ENCODE measurements around the gene VPS33A.
"Not testable (repeated sequence)": the region's sequence is repeated elsewhere in the genome, so short reads cannot be mapped to it uniquely, and the experiment has no call there.

Gene VPS33A

DNA sequence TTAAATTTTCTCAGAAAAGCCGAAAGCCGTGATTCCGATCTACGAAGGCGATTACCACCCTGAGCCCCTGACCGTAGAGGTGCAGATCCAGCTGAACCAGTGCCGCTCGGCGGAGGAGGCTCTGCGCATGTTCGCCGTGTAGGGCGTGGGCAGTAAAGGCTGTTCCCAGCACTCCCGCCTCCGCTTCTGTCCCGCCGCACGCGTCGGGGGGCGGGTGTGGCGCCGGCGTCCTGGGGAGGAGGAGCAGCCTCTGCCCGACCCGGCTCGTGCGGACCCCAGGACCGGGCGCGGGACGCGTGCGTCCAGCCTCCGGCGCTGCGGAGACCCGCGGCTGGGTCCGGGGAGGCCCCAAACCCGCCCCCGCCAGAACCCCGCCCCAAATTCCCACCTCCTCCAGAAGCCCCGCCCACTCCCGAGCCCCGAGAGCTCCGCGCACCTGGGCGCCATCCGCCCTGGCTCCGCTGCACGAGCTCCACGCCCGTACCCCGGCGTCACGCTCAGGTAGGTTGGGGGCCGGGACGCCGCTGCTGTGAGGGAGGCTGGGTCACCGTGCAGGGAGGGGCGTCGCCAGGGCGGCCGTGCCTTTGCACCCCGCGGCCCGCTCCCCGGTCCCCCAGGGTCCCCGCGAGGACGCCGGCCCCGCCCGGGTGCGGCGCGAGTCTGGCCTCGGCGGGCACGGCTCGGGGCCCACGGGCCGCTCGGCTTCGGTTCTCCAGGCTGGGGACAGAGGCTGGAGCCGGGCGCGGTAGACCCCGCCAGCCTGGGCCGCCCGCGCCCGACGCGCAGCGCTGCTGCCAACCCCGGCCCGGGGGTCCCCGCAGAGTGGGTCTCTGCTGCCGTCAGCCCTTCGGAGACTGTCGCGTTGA, 62.8 kb downstream of the VPS33A start, which contains the start of gene B3GNT4:
TSS of gene B3GNT4 (plus strand) at position 409 of the 866 bp plus-strand sequence. CDS start 910 bp downstream, outside the sequence.
- DNase-seq = no peak

DNA sequence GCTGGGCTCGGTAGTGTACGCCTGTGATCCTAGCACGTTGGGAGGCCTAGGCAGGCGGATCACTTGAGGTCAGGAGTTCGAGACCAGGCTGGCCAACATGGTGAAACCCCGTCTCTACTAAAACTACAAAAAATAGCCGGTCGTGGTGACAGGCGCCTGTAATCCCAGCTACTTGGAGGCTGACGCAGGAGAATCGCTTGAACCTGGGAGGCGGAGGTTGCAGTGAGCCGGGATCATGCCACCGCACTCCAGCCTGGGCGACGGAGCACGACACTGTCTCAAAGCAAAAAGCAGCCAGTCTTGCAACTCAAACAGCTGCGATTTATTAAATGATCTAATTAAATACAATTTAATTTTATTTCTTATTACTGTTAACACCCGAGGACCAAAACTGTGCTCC, 63.5 kb downstream of the VPS33A start:
- DNase-seq = not testable (repeated sequence)

DNA sequence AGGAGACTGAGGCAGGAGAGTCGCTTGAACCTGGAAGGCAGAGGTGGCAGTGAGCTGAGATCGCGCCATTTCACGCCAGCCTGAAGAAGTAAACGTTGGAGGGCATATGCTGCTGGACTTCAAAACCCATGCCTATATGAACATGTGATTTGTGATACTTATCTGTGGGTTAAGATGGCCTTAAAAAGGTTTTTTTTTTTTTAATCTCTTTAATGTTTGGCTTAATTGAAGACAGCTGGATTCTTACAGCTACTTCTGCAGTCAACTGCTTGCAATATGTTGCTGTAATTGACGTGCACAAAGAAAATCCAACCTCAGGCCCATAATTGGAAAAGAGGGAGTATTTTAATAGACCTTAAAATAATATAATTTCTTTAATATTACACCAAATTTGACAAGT, 64.3 kb downstream of the VPS33A start:
- DNase-seq = no peak

DNA sequence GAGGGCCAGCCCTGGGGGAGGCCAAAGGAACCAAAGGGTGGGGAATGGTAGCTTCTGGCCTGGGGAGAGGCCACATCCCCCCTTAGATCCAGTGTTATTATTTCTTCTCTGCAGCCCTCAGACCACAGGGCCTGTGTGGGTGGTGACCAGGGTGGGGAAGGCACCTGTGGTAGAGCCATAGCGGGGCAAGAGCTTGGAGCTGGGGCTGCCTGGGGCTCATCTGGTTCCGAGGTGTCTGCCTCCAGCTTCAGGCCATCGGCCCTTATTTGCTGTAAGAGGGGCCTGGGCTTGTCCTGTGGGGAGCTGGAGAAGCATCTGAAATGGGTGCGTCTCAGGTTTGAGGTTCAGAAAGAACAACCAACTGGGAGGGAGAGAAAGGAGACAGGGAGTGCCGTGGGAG, 64.9 kb downstream of the VPS33A start:
- no peak for DNase-seq

DNA sequence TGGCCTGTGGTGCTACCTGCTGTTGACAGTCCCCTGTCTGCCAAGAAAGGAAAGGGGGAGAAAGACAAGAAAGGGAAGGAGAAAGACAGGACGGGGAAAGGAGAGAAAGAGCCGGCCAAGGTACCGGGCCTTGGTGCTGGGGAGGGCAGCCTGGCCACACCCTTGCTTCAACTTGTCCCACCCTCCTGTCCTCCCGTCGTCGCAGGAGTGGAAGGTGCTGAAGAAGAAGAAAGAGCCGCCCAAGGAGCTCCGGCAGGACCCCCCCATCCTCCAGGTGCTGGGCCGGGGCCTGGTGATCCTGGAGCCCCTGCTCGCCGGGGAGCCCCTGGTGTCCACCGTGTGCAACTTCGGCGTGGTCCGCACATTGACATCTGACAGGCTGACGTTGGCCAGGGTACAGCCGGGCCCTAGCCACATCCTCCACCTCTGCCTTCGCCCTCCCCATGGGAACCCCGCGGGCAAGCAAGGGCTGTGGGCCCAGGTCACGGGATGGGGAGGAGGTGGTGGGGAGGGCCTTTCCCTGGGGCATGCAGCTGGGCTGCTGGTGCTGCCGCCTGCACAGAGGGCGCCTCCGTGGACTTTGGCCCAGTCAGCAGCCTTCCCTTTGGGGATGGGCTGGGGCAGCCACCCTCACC, 65.6 kb downstream of the VPS33A start:
- no peak for DNase-seq

DNA sequence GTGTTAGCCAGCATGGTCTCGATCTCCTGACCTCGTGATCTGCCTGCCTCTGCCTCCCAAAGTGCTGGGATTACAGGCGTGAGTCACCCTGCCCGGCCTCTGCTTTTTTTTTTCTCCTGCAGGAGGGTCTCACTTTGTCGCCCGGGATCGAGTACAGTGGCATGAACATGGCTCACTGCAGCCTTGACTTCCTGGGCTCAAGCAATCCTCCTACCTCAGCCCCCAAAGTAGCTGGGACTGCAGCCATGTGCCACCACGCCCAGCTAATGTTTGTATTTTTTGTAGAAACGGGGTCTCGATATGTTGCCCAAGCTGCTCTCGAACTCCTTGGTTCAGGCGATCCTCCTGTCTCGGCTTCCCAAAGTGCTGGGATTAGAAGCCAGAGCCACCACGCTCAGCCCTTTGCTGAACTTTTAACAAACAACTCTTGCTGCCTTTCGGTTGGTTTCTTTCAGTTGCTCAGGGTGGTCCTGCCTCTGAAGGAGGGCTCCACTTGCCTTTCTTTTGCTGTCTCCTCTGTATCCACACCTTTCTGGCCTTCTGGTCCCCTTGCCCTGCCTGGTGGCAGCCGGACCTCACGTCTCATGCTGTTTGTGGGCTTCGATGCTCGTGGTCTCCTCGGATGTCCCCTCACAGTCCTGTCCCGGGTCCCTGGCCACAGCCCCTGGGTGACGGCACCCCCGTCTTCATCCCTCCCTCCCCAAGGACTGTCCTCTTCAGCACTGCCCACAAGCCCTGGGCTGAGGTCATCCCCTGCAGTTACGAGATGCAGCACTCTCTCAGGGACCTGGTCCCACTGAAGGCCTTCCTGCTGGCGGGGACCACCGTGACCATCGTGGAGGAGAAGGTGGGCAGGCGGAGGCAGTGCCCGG, 66.6 kb downstream of the VPS33A start:
- DNase-seq = no peak

DNA sequence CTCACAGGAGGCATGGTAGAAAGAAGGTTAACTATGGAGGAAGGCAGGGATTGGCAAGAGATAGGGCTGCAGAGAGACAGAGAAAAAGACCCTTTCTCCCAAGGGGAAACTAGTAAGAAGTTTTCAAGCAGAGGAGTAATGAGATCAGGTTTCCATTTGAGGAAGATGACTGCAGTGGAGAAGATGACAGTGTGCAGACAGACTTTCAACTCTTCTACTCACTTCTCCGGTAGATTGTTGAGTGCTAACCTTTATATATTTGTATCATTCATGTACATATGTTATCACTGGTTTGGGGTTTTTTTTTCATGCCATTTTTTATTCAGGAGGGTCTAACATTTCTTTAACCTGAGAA, 68.7 kb downstream of the VPS33A start:
- DNase-seq = no peak

DNA sequence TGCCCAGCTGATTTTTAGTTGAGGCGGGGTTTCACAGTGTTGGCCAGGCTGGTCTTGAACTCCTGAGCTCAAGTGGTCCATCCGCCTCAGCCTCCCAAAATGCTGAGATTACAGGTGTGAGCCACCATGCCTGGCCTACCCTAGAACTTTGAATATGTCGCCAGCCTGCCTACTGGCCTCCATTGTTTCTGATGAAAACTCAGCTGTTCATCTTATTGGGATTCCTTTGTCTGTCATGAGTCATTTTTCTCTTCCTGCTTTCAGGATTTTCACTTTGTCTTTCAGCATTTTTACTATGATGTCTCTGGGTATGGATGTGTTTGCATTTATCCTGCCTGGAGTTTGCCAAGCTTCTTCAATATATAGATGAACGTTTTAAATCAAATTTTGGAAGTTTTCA, 70.9 kb downstream of the VPS33A start:
- DNase-seq = no peak

DNA sequence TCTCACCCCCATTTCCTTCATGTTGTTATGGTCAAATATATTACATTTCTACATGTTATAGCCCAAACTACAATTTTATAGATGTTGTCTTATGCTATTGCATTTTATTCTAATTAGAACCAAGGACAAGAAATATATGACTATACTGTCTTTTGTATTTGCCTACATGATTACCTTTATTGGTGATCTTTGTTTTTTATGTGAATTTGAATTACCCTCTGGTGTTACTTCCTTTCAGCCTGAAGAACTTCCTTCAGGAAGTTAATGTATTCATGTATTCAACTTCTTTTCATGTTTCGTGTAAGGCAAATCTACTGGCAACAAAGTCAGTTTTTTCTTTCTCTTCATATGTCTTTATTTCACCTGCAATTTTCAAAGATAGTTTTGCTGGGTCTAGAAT, 71.5 kb downstream of the VPS33A start:
- no peak for DNase-seq

DNA sequence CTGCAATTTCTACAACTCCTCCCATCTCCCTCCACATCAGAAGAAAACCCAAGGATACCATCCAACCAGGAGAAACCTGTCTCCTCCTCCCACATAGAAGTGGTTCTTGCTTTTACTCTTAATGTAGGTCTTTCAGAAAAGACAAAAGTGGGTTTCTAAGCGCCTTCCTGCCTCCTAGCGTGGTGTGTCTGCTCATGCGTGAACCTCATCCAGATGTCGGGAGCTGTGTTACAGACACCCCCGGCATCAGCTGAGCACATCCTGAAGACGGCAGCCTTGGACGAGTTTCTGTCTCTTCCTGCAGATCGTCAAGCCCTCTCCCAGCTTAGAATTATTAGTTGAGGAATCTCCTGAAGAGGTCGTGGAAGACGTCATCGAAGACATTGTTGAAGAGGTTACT, 73.9 kb downstream of the VPS33A start:
- no peak for DNase-seq

DNA sequence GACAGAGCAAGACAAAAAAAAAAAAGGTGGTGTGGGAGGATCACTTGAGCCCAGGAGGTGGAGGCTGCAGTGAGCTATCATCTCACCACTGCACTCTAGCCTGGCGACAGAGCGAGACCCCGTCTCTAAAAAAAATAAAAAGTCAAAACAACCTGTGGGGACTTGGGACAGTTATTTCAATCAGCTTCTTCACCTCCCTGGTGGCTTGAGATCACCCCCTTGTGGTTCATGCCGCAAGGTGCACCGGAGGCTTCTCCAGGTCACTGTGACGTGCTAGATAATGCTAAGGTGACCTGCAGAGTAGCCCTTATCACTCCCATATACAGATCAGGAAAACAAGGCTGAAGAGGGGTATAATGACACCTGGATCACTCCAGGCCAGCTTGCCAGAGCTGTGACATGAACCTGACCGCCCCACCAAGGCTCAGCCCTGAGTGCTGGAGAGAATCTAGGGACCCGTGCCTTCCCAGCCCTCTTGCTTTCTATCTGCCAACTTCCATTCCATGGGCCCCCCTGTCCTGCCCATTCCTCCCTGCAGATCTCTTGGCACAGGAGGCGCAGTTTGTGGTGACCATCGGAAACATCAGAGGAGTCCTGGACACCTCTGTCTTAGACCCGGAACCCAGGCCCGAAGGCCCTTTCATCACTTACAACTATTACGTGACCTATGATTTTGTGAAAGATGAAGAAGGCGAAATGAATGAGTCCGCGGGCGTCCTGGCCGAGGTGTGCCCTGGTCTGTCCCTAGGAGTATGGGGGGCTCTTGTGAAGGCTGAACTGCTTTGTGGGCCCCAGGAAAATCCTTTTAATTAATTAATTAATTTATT, 75.2 kb downstream of the VPS33A start:
- no peak for DNase-seq

DNA sequence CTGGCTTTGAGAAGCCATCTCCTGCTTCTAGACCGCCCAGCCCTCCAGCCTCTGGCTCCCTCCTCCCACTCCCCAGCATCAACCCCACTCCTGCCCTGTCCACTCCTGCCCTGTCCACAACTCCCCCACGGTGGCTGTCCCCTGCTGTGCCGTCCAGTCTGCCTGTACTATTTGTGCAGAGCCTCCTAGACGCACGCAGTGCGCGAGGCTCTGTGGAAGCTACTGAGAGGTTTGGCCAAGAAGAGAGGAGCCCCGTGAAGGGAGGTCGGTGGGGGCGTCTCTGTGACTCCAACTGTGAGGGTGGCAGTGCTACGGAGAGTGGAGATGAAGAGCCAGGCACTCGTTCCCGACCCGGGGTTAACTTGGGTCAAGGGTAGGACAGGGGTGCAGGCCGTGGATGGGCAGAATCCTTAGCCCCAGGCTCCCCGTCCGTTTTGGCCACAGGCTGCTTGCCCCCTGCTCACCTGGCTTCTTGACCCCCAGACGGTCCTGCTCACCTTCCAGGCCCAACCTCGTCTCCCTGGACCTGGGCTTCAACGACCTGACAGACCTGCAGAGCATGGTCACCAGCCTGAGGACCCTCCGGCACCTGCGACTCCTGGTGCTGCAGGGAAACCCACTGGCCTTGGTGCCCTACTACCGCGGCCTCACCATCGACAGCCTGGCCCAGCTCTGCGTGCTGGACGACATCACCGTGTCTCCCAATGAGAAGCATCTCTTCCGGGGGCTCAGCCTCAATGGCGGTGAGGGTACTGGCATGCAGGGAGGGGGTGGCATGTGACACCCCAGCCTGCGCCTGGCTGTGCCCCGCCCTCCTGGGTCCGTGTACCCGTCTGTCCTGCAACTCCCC, 76.4 kb downstream of the VPS33A start:
- DNase-seq = no peak

DNA sequence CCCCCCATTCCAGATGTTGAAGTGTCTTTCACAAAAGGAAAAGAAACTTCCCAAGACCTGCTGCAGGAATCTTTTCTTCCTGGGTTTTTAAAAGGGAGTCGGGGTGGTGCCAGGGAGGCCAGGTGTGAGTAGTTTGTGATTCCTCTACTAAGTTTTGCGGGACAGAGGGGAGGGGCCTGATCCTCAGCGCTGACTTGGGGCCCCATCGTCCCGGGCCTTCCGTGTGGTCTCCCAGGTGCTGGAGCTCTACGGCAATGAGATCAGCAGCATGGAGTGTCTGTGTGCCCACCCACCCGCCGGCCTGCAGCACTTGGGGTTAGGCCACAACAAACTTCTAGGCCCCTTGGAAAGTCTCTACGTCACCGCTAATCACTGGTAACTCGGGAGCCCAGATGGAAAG, 78.8 kb downstream of the VPS33A start:
- DNase-seq = no peak

DNA sequence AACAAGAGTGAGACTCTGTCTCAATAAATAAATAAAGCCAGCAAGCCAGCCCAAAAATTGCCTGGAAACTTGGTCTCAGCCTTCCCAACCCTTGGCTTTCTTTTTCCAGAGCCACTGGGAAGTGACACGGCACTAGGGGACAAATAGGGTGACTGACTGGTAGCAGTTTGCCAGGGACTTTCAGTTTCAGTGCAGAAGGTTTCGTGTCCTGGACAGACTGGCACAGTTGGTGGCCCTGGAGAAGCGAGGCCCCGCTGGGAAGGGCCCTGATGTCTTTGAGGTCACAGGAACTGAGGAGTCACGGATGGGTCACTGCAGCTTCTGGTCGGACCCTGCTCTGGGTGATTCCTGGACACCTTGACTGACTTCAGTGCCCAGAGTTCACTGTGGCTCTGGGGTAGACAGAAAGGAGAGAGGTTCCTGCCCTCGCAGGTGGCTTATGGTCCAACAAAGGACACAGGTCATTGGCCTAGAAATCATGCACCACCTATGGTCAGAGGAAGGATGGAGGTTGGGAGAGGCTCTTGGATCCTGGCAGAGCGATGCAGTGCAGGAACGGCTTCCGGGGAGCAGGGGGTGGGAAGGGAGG, 80.7 kb downstream of the VPS33A start:
- DNase-seq = no peak

DNA sequence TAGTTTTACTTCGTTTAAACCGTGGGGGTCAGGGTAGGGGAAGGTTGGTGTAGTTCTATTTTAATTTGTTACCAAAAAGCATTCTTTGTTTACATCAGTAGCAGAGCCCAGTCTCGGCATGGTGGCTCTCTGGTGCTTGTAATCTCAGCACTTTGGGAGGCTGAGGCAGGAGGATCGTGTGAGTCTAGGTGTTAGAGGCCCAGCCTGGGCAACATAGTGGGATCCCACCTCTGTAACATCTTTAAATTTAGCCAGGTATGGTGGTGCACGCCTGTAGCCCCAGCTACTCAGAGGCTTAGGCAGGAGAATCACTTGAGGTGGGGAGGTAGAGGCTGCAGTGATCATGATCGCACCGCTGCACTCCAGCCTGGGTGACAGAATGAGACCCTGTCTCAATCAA, 81.2 kb downstream of the VPS33A start:
- no peak for DNase-seq

DNA sequence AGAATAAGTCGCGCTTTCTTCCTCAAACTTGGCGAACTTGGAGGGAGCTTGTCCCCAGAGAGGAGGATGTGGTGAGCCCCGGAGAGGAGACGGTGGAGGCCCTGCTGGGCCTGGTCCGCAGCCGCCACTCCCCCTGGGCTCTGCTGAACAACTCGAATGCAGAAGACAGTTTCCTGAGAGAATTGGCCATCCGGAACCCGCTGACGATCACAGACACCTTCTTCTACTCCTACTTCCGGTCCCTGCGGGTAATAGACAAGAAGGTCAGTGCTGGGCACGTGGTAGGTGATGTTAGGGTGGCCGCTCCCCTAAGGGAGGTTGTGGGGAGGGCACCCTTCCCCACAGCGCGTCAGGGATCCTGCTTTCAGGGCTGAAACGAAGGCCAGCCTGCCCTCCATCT, 81.8 kb downstream of the VPS33A start:
- no peak for DNase-seq

DNA sequence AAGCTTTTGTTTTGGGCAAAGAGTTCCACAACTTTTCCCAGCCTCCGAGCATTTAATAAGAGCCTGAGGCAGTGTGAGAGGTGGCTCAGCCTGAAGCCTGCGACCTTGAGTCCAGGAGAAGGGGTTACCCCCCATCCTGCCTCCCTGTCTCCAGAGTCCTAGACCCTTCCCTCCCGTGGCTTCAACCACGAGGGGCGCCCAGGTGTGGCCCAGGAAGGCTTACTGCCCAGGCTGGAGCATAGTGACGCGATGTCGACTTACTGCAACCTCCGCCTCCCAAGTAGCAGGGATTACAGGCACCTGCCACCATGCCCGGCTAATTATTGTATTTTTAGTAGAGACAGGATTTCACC, 82.7 kb downstream of the VPS33A start:
- DNase-seq = no peak

DNA sequence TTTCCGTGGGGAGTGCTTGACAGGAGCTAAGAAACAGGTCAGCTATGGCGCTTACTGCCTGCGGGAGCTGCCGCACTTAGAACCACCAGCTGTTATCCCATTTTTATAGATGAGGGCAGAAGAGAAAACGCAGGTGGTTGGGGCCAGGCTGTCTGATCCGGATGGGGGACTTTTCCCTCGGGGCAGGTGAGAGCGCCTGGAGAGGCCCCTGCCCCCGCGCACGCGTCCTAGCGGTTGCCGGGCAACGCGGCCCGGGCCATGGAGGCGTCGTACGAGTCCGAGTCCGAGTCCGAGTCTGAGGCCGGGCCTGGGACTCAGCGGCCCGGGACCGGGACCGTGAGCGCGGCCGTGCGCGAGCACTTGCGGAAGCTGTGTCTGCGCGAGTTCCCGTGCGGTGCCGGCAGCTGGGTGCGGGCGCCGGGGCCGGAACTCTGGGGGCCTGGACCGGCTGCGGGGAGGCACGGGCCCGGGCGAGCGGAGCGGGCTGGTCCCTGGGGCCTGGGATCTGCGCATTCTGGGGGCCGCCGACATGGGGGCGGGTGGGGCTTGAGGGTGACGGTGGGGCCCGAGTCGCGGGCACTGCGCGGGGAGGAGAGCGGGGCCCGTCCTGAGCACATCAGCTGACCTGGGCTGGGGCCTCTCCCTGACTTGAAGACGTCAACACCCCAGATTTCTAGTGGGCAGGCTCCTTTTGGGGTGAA, 83.3 kb downstream of the VPS33A start, which contains the start of gene LRRC43:
TSS of gene LRRC43 (plus strand) at position 237 of the 701 bp plus-strand sequence. CDS start at position 259, 22 bp downstream.
- DNase-seq = no peak

All from NCI-H1048 (cell line).